Measurements from ENCODE around the gene RPS19BP1. TPM values are rescaled to one million over a fixed set of nuclear protein-coding genes. Genes with fewer than 3 reads are reported as not detected.

RPS19BP1 gene
- total and polyA plus RNA-seq, 2 of the 8 experiments (the other 6 are each of a cell fraction or from before 2014, with no cell fraction given): 77.9 to 97.9 TPM

DNA sequence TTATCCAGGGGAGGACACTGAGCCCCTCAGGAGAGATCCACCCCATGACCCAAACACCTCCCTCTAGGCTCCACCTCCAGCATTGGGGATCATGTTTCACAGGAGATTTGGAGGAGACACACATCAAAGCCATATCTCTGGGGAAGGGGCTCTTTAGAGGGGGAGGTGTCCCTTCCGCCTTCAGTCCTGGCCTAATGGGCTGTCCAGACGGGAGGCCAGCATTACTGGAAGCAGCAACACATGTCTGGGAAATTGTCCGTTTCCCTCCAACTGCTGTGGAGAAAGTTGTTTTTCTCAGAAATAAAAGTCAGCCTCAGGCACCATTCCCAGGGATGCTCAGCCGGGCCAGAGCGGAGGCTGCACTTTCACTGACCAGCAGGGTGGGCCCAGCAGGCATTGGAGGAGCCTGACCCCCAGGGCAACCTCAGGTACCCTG, 47.5 kb upstream of the RPS19BP1 start:
- Histone ChIP-seq H4K8ac (ENCODE audit: extremely low read depth, insufficient read depth, low read length) (no peak overlapping the region), H3K23ac (ENCODE audit: insufficient read length) (no peak overlapping the region), H2AFZ (ENCODE audit: low read length) (no peak overlapping the region), H3K9ac (replicated peaks in 1 of 4; ENCODE audit: extremely low read depth in 1 of 4, low read depth in 3 of 4, low read length in 3 of 4) (no peak overlapping the region; a peak in 1 of 7 replicates), H4K5ac (ENCODE audit: insufficient read length, low read depth, low read length) (no peak overlapping the region), H3K4me2 (ENCODE audit: insufficient read depth in 1 of 2, low read depth in 2 of 2, low read length in 2 of 2) (no peak overlapping the region), H3K4me3 (ENCODE audit: extremely low read depth in 1 of 4, insufficient read depth in 2 of 4, low read depth in 3 of 4, low read length in 4 of 4) (no peak overlapping the region), H3K9me3 (ENCODE audit: insufficient read depth in 2 of 2, low read depth in 1 of 2, low read length in 1 of 2) (no peaks in the 10 kb centered on the region), H3K14ac (ENCODE audit: insufficient read length) (no peak overlapping the region), H3K4me1 (replicated peaks in 1 of 4; ENCODE audit: control insufficient read depth in 3 of 4, insufficient read depth in 4 of 4, low read length in 3 of 4) (peaks cover 0 to 6% (median 2%) of the 10 kb centered on the region in 4 experiments; a peak in 2 of 7 replicates), H3K23me2 (ENCODE audit: low read depth, low read length) (peaks cover 10% of the 10 kb centered on the region; the same call in 1 of the 2 replicates), H2BK5ac (ENCODE audit: low read depth, low read length) (no peak overlapping the region), H2BK120ac (replicated peaks; ENCODE audit: low read depth, low read length) (no peak overlapping the region), H3K56ac (replicated peaks; ENCODE audit: insufficient read length, low read depth, low read length) (no peak overlapping the region), H3K4ac (replicated peaks; ENCODE audit: insufficient read length, low read depth, low read length) (no peak overlapping the region), H2AK5ac (ENCODE audit: low read depth, low read length) (no peak overlapping the region), H4K20me1 (replicated peaks in 1 of 2; ENCODE audit: control insufficient read depth in 1 of 2, insufficient read depth in 2 of 2, low read length in 2 of 2) (peaks cover 0 to 4% of the 10 kb centered on the region in 2 experiments), H3K79me2 (ENCODE audit: control insufficient read depth in 1 of 2, insufficient read depth in 2 of 2, low read length in 2 of 2) (no peaks in the 10 kb centered on the region), H4K91ac (replicated peaks; ENCODE audit: insufficient read length, low read length) (no peak overlapping the region), H3K18ac (ENCODE audit: extremely low read depth, low read length) (no peak overlapping the region), H2BK15ac (ENCODE audit: low read length) (no peak overlapping the region), H2BK12ac (ENCODE audit: low read depth, low read length) (no peak overlapping the region), H3K36me3 (ENCODE audit: control insufficient read depth in 2 of 4, insufficient read depth in 4 of 4, low read length in 3 of 4) (no peaks in the 10 kb centered on the region), H2BK20ac (ENCODE audit: low read length) (no peak overlapping the region), H3K79me1 (ENCODE audit: low read depth, low read length) (no peaks in the 10 kb centered on the region), H3K27ac (ENCODE audit: low read depth, low read length) (no peak overlapping the region), H3K27me3 (replicated peaks in 1 of 4; ENCODE audit: control insufficient read depth in 3 of 4, extremely low read depth in 1 of 4, insufficient read depth in 3 of 4, low read length in 3 of 4) (peaks cover 0 to 2% (median 0%) of the 10 kb centered on the region in 4 experiments; a peak in 1 of 7 replicates)
- CTCF ChIA-PET (ENCODE audit: partially characterized antibody): interaction anchor here (1.2 to 2.5 kb wide), 2 partner anchors 20 to 445 kb away, joined by 3 to 10 read pairs; no protein-coding TSS in a partner anchor
- TF ChIP-seq EZH2 (IDR thresholded peaks at IDR 0.05; ENCODE audit: low read depth, low read length, severe bottlenecking): no peak
- TF ChIP-seq RNF2 (IDR thresholded peaks at IDR 0.05; ENCODE audit: borderline replicate concordance, low read depth, low read length, missing control alignments, poor library complexity, severe bottlenecking): no peak
- no peak for TF ChIP-seq POLR2A (IDR thresholded peaks at IDR 0.05; ENCODE audit: control extremely low read depth in 1 of 2, low read depth in 2 of 2, low read length in 2 of 2)
- TF ChIP-seq FOSL1 (IDR thresholded peaks at IDR 0.05; ENCODE audit: insufficient read depth, low read depth, low read length): no peak
- TF ChIP-seq RFX5 (IDR thresholded peaks at IDR 0.05; ENCODE audit: borderline replicate concordance, low read depth, low read length): no peak
- TF ChIP-seq TCF12 (IDR thresholded peaks at IDR 0.05; ENCODE audit: low read depth, low read length): no peak
- TF ChIP-seq CBX8 (IDR thresholded peaks at IDR 0.05; ENCODE audit: borderline replicate concordance, low read depth, low read length): no peak
- TF ChIP-seq GABPA (IDR thresholded peaks at IDR 0.05; ENCODE audit: borderline replicate concordance, insufficient read depth, low read length): no peak
- DNase-seq (ENCODE audit: low read depth in 1 of 2, low spot score in 2 of 2) (no peak), FAIRE-seq (peak; percentile 36)
- POLR2A ChIA-PET (ENCODE audit: partially characterized antibody): no interaction called here
- 81% methylated on average over 5 of the region's 5 CpGs; no CpG with 5 or more reads in 1 of the 2 experiments for WGBS, 2 experiments (ENCODE audit: extremely low coverage in 1 of 2, insufficient coverage in 1 of 2, insufficient read length in 1 of 2, insufficient replicate concordance in 2 of 2, low coverage in 1 of 2, low lambda C conversion rate in 2 of 2, missing lambda C conversion rate in 1 of 2)
